A673 (cell line): ENCODE results near the gene CALN1. TPM values are rescaled to one million over a fixed set of nuclear protein-coding genes. Genes with fewer than 3 reads are reported as not detected.

Source experiments
- BruUV-seq: library from RNA; stranded (reverse); fragments of 400-500 nt; replicated peaks from 2 replicates; lab custom pipeline; 2021; lab: Mats Ljungman, UMichigan
- CTCF ChIA-PET: fragments of 300-600 bp; sonication (Branson Sonifier 250); formaldehyde crosslinking; loops from one replicate; lab custom pipeline; 2022; ENCODE audit warnings: antibody characterized with exemption; lab: Charles Lee
- POLR2A ChIA-PET: fragments of 300-600 bp; sonication (Branson Sonifier 250); formaldehyde crosslinking; loops from one replicate; lab custom pipeline; 2022; ENCODE audit warnings: antibody characterized with exemption; ENCODE audit not compliant: low non-redundant PET; lab: Charles Lee
- DNase-seq: peaks from one replicate; pipeline ENCODE4 v3.0.0-alpha.2; 2015; ENCODE audit warnings: low spot score
- H3K27ac ChIP-seq: fragments of 200-600 bp; sonication (generic); 2 replicates; pipeline ENCODE4 v1.5.1; 2016; ENCODE audit warnings: mixed run types, low read depth, mild to moderate bottlenecking, mixed read lengths, antibody characterized with exemption, low read length; ENCODE audit not compliant: poor library complexity, severe bottlenecking
- H3K27me3 ChIP-seq: fragments of 200-600 bp; sonication (generic); replicated peaks from 2 replicates; pipeline ENCODE4 v1.6.1; 2017; ENCODE audit warnings: mixed run types, low read depth, mild to moderate bottlenecking, mixed read lengths, antibody characterized with exemption, low read length; ENCODE audit not compliant: insufficient read depth, poor library complexity
- H3K36me3 ChIP-seq: fragments of 200-600 bp; sonication (generic); 2 replicates; pipeline ENCODE4 v1.6.1; 2016; ENCODE audit warnings: mixed run types, mild to moderate bottlenecking, mixed read lengths, antibody characterized with exemption, low read length; ENCODE audit not compliant: insufficient read depth, poor library complexity, severe bottlenecking
- H3K4me1 ChIP-seq: fragments of 200-600 bp; sonication (generic); 2 replicates; pipeline ENCODE4 v1.6.1; 2017; ENCODE audit warnings: mixed run types, mild to moderate bottlenecking, mixed read lengths, antibody characterized with exemption, low read length; ENCODE audit not compliant: insufficient read depth, poor library complexity, severe bottlenecking
- H3K4me3 ChIP-seq: fragments of 200-600 bp; sonication (generic); 2 replicates; pipeline ENCODE4 v1.5.1; 2016; ENCODE audit warnings: low read depth, mixed run types, mild to moderate bottlenecking, mixed read lengths, low read length; ENCODE audit not compliant: poor library complexity, severe bottlenecking
- H3K9me3 ChIP-seq: fragments of 200-600 bp; sonication (generic); 2 replicates; pipeline ENCODE4 v1.6.1; 2016; ENCODE audit warnings: mixed run types, low read depth, mild to moderate bottlenecking, mixed read lengths, antibody characterized with exemption, low read length; ENCODE audit not compliant: poor library complexity, severe bottlenecking
- EZH2 ChIP-seq: fragments of 200-600 bp; sonication (generic); IDR thresholded peaks from 2 replicates; pipeline ENCODE4 v1.6.1; 2017; ENCODE audit warnings: borderline replicate concordance, low read depth, mild to moderate bottlenecking, mixed read lengths, antibody characterized with exemption, low read length; ENCODE audit not compliant: poor library complexity, severe bottlenecking
- intact Hi-C: fragments of 100-400 bp; cut with micrococcal nuclease; formaldehyde crosslinking; loops from one replicate; pipeline ENCODE4 v1.10.0; 2022; ENCODE audit not compliant: unreplicated experiment
- total RNA-seq: library from RNA; stranded (reverse); gene quantifications from 2 replicates; pipeline ENCODE4 v1.2.3, GENCODE V29; 2021
- TF ChIP-seq, protein P1 (sequence below): fragments of 300-800, 200-600 bp; sonication (generic); conservative IDR thresholded peaks from 2 replicates; pipeline ENCODE4 v1.5.1; 2017; ENCODE audit warnings: low read depth, mild to moderate bottlenecking, antibody characterized with exemption, low read length, moderate library complexity, mixed read lengths

The CALN1 gene
- total RNA-seq, 1 experiment from 2014 or later = not detected

DNA sequence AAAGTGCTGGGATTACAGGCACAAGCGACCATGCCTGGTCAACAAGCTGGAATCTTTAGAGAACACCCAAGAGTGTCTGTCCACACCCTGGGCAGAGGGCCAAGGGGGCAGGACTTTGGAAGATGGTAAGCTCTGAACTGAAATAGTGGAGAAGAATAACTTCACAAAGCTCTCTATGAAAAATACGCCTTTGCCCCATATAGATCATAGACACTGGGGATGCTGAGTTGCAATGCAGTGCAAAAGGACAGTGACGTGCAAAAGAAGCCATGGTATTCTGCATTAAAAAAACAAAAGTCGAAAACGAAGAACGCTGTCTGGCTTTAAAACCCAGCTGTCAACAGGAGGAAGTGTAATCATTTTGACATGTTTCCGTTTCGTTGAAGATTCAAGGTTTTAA lies 353.6 kb downstream of the CALN1 start:
- CTCF ChIA-PET = no interaction called here

DNA sequence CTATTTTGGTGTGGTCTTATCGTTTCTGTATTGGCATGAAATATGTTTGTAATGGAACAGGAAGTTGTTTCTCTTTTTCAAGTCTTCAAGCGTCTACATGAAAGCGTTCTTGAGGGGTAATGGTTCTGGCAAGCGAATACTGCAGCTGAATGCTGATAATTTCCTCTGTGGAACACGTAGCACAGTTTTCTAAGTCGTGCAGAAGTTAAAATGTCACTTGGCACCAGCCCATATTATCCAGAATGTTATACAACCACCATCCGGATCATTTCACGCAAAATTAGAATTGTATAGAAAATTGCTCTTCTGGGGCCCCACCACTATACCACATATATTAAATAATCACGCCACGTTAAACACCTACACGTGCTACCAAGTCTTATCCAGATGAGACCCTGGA lies 354.3 kb downstream of the CALN1 start:
- DNase-seq = no peak
- ChIA-PET POLR2A (no interaction called here), CTCF (no interaction called here)
- H3K4me1 ChIP-seq = no peaks in the 10 kb centered on the region
- no peak overlapping the region for H3K27ac ChIP-seq
- H3K4me3 ChIP-seq = no peak overlapping the region
- no TSS peak for BruUV-seq
- no peaks in the 10 kb centered on the region for H3K36me3 ChIP-seq
- intact Hi-C loops = no loop called here
- TF ChIP-seq, protein P1, sequence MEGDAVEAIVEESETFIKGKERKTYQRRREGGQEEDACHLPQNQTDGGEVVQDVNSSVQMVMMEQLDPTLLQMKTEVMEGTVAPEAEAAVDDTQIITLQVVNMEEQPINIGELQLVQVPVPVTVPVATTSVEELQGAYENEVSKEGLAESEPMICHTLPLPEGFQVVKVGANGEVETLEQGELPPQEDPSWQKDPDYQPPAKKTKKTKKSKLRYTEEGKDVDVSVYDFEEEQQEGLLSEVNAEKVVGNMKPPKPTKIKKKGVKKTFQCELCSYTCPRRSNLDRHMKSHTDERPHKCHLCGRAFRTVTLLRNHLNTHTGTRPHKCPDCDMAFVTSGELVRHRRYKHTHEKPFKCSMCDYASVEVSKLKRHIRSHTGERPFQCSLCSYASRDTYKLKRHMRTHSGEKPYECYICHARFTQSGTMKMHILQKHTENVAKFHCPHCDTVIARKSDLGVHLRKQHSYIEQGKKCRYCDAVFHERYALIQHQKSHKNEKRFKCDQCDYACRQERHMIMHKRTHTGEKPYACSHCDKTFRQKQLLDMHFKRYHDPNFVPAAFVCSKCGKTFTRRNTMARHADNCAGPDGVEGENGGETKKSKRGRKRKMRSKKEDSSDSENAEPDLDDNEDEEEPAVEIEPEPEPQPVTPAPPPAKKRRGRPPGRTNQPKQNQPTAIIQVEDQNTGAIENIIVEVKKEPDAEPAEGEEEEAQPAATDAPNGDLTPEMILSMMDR = no peak
- TF ChIP-seq EZH2 = no peak
- no peaks in the 10 kb centered on the region for H3K27me3 ChIP-seq
- H3K9me3 ChIP-seq = peaks cover 10% of the 10 kb centered on the region

More for the DNA sequence above, 353.6 kb downstream of the CALN1 start:
- H3K9me3 ChIP-seq = peaks cover 10% of the 10 kb centered on the region
- POLR2A ChIA-PET = no interaction called here
- no peaks in the 10 kb centered on the region for H3K27me3 ChIP-seq
- TF ChIP-seq EZH2 = no peak
- TF ChIP-seq, protein P1 = no peak
- H3K4me3 ChIP-seq = no peak overlapping the region
- intact Hi-C loops = no loop called here
- H3K36me3 ChIP-seq = no peaks in the 10 kb centered on the region
- H3K27ac ChIP-seq = no peak overlapping the region
- BruUV-seq = no TSS peak
- no peaks in the 10 kb centered on the region for H3K4me1 ChIP-seq
- no peak for DNase-seq

DNA sequence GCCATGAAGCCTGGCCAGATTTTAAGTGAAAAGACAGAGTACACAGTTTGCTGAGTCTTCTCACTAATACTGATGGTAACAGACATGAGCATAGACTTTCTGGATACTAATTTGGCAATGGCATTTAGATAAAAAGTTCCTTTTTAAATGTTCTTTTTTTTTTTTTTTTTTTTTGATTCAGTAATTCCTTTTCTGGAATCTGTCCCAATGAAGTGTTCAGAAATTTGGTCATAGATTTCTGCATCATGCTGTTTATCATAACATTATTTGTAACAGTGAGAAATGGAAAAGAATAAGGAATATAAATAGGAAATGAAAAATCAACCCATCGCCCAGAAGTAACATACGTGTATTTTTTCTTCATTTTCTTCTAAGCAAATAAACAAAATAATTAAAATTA lies 354.9 kb downstream of the CALN1 start:
- ChIA-PET POLR2A (no interaction called here), CTCF (no interaction called here)
- H3K27ac ChIP-seq = no peak overlapping the region
- no peaks in the 10 kb centered on the region for H3K27me3 ChIP-seq
- no peak overlapping the region for H3K4me3 ChIP-seq
- BruUV-seq = no TSS peak
- no peak for DNase-seq
- TF ChIP-seq EZH2 = no peak
- TF ChIP-seq, protein P1 = no peak
- H3K36me3 ChIP-seq = no peaks in the 10 kb centered on the region
- intact Hi-C loops = no loop called here
- no peaks in the 10 kb centered on the region for H3K4me1 ChIP-seq
- peaks cover 10% of the 10 kb centered on the region for H3K9me3 ChIP-seq
